ENCODE measurements around the gene MAP2K3.

GRCh38 chr17:21289902-21290571 is 5.5 kb downstream of the MAP2K3 start:
- TF ChIP-seq PPARA (CRISPR knock-in tag; IDR thresholded peaks at IDR 0.05; ENCODE audit: borderline replicate concordance) (no peak), ISL1 (CRISPR knock-in tag; IDR thresholded peaks at IDR 0.05) (no peak), CREB5 (CRISPR knock-in tag; IDR thresholded peaks at IDR 0.05; ENCODE audit: low read depth) (no peak), POU6F1 (CRISPR knock-in tag; IDR thresholded peaks at IDR 0.05; ENCODE audit: borderline replicate concordance, low read depth) (no peak), ARNTL (CRISPR knock-in tag; IDR thresholded peaks at IDR 0.05; ENCODE audit: borderline replicate concordance, low read depth) (no peak), ZC3H10 (CRISPR knock-in tag; IDR thresholded peaks at IDR 0.05) (no peak), RARB (CRISPR knock-in tag; IDR thresholded peaks at IDR 0.05) (no peak)
